ENCODE measurements around the gene CD300E.

CD300E gene

GRCh38 chr17:74565126-74565525, 58.4 kb downstream of the CD300E start:
- DNase-seq, result no peak

GRCh38 chr17:74563358-74563757, 60.2 kb downstream of the CD300E start:
- DNase-seq, result no peak

- no peak for DNase-seq
Observed at GRCh38 chr17:74561586-74561985, 62.0 kb downstream of the CD300E start.
